ENCODE results near the gene USP22.

USP22 gene

DNA sequence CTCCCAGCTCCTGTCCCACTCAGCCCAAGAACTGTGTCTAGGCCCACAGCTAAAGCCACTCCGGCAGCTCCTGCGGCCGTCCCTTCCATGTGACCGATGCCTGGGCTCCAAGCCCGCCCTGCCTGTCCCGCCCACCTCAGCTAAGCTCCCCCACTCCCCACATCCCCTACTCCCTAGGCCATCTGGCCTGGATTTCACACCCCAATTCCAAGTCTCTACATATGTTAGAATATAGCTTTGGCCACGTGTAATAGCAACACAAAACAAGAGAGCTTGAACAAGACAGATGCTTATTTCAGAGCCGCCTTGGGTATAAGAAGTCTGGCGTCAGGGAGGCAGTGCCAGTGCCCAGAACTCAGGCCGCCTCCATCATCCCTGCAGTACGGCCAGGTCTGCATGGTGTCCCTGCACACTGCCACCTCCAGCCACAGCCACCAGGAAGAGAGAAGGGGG, 30.0 kb upstream of the USP22 start:
- Histone ChIP-seq H3K4me2 (ENCODE audit: low read length) (no peak overlapping the region), H3K23ac (ENCODE audit: low read length) (no peak overlapping the region), H3K18ac (ENCODE audit: low read length) (no peak overlapping the region), H2BK12ac (ENCODE audit: low read length) (no peak overlapping the region), H3K14ac (ENCODE audit: low read length) (no peak overlapping the region), H4K8ac (ENCODE audit: low read depth, low read length) (no peak overlapping the region), H3K36me3 (ENCODE audit: control insufficient read depth in 1 of 2, insufficient read depth in 2 of 2, low read length in 2 of 2) (no peaks in the 10 kb centered on the region), H3K4me1 (ENCODE audit: control insufficient read depth in 1 of 2, insufficient read depth in 2 of 2, low read length in 2 of 2) (peaks cover 4 to 6% of the 10 kb centered on the region in 2 experiments), H4K12ac (ENCODE audit: low read depth, low read length) (no peak overlapping the region), H3K79me2 (ENCODE audit: control insufficient read depth, insufficient read depth, low read length, poor library complexity) (no peaks in the 10 kb centered on the region), H3K9me3 (ENCODE audit: insufficient read depth, low read depth, low read length) (peaks cover 2% of the 10 kb centered on the region), H2AK5ac (ENCODE audit: low read length) (no peak overlapping the region), H4K91ac (ENCODE audit: low read depth, low read length) (no peak overlapping the region), H2BK120ac (ENCODE audit: insufficient read depth, low read length, poor library complexity) (no peak overlapping the region), H3K27ac (ENCODE audit: low read depth, low read length) (no peak overlapping the region), H3K4me3 (ENCODE audit: low read depth, low read length) (no peak overlapping the region), H3K9ac (ENCODE audit: low read length) (no peak overlapping the region), H3K79me1 (ENCODE audit: low read length) (no peaks in the 10 kb centered on the region), H2BK5ac (ENCODE audit: low read depth, low read length, poor library complexity) (no peak overlapping the region), H3K27me3 (ENCODE audit: insufficient read depth, low read length) (no peaks in the 10 kb centered on the region), H3K4ac (ENCODE audit: low read depth, low read length) (no peak overlapping the region), H2AFZ (ENCODE audit: insufficient read depth, low read length, poor library complexity) (no peak overlapping the region)
- WGBS (ENCODE audit: extremely low coverage, insufficient coverage, insufficient read length) = no CpG with 5 or more reads among the region's 11 CpGs
- no peak for DNase-seq

DNA sequence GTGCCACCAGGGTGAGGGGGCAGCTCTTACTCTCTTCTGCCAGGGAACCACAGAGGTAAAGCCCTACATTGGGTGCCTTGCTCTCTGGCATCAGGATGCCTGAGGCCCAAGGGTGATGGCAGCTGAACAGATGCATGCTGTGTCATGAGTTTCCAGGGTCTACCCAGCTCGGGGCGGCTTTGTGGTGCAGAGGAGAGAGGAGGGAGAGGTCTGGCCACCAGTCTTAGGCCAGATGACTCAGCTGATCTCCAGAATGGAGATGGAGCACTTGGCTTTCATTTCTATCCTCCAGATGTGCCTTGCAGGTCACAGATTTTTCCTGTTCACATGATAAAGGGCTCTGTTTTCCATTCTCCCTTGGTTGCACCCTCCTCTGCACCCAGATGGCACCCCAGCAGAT, 23.6 kb upstream of the USP22 start:
- Histone ChIP-seq H3K79me2 (ENCODE audit: control insufficient read depth, insufficient read depth, low read length, poor library complexity) (no peaks in the 10 kb centered on the region), H3K9me3 (ENCODE audit: insufficient read depth, low read depth, low read length) (peaks cover 2% of the 10 kb centered on the region), H2AFZ (ENCODE audit: insufficient read depth, low read length, poor library complexity) (no peak overlapping the region), H3K79me1 (ENCODE audit: low read length) (no peaks in the 10 kb centered on the region), H3K23ac (ENCODE audit: low read length) (no peak overlapping the region), H3K4me2 (ENCODE audit: low read length) (no peak overlapping the region), H4K12ac (ENCODE audit: low read depth, low read length) (no peak overlapping the region), H3K4ac (ENCODE audit: low read depth, low read length) (no peak overlapping the region), H2BK12ac (ENCODE audit: low read length) (no peak overlapping the region), H3K14ac (ENCODE audit: low read length) (no peak overlapping the region), H2AK5ac (ENCODE audit: low read length) (no peak overlapping the region), H2BK5ac (ENCODE audit: low read depth, low read length, poor library complexity) (no peak overlapping the region), H3K4me3 (ENCODE audit: low read depth, low read length) (no peak overlapping the region), H3K27me3 (ENCODE audit: insufficient read depth, low read length) (no peaks in the 10 kb centered on the region), H4K91ac (ENCODE audit: low read depth, low read length) (no peak overlapping the region), H3K27ac (ENCODE audit: low read depth, low read length) (no peak overlapping the region), H3K9ac (ENCODE audit: low read length) (no peak overlapping the region), H4K8ac (ENCODE audit: low read depth, low read length) (no peak overlapping the region), H2BK120ac (ENCODE audit: insufficient read depth, low read length, poor library complexity) (no peak overlapping the region), H3K4me1 (ENCODE audit: control insufficient read depth in 1 of 2, insufficient read depth in 2 of 2, low read length in 2 of 2) (no peaks in the 10 kb centered on the region), H3K36me3 (ENCODE audit: control insufficient read depth in 1 of 2, insufficient read depth in 2 of 2, low read length in 2 of 2) (no peaks in the 10 kb centered on the region), H3K18ac (ENCODE audit: low read length) (no peak overlapping the region)
- WGBS (ENCODE audit: extremely low coverage, insufficient coverage, insufficient read length) = no CpG with 5 or more reads among the region's 2 CpGs
- no peak for DNase-seq

DNA sequence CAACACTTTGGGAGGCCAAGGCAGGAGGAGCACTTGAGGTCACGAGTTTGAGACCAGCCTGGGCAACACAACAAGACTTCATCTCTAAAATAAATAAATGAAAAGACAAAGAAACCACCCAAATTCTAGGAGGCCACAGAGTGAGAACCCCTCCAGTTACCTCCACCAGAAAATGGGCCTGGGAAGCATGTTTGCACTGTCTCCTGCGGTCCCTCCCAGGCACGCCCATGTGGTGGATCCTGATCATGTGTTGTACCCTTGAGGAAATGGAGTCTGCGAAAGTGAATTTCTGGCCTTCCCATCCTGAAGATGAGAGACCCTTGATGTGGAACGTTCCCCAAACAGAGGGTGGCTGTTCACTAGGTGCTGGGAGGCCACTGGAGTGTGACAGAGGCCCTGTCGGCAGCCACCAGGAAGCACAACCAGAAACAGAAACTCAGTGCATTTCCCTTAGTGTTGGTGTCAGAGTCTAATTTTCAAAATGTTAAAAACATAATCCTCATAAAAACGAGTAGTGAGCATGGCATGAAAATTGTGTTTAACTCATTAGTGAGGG, 19.2 kb upstream of the USP22 start:
- Histone ChIP-seq H3K4me2 (ENCODE audit: low read length) (no peak overlapping the region), H3K14ac (ENCODE audit: low read length) (no peak overlapping the region)

DNA sequence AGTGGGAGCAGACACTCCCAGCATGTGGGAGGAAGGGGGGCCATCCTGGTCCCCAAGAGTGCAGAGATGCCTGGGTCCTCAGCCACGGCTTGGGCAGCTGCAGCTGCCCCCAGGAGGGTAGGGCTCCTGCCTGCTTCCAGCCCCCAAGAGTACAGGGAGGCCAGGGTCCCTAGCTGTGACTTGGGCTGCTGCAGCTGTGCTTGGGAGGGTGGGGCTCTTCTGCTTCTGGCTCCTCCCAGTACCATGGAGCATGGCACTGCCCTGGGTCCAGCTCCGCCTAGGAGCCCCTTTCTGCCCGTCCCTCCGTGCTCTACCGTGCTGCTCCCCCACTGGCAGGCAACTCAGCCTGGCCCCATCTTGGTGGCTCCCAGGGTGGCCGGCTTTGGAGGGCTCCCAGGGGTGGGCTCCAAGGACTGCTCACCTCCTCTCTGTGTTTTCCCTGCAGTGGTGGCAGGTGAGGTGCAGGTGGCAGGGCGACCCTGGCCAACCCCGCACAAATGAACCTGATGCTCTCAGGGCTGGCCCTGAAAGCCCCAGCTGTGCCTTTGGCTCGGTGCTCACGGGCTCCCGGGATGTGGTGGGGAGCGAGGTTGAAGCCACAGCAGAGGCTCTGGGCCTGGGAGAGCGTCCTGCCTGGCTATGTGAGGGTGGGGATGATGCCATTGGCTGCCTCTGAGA, 18.5 kb upstream of the USP22 start:
- no peaks in the 10 kb centered on the region for H3K79me2 ChIP-seq (ENCODE audit: control insufficient read depth, insufficient read depth, low read length, poor library complexity)
- no peak overlapping the region for H3K27ac ChIP-seq (ENCODE audit: low read depth, low read length)
- no CpG with 5 or more reads among the region's 13 CpGs for WGBS (ENCODE audit: extremely low coverage, insufficient coverage, insufficient read length)
- H3K27me3 ChIP-seq (ENCODE audit: insufficient read depth, low read length) = no peaks in the 10 kb centered on the region
- H3K36me3 ChIP-seq (ENCODE audit: control insufficient read depth in 1 of 2, insufficient read depth in 2 of 2, low read length in 2 of 2) = no peaks in the 10 kb centered on the region
- no peak overlapping the region for H2AK5ac ChIP-seq (ENCODE audit: low read length)
- no peak overlapping the region for H4K91ac ChIP-seq (ENCODE audit: low read depth, low read length)
- no peaks in the 10 kb centered on the region for H3K79me1 ChIP-seq (ENCODE audit: low read length)
- H4K8ac ChIP-seq (ENCODE audit: low read depth, low read length) = no peak overlapping the region
- H3K4me2 ChIP-seq (ENCODE audit: low read length) = no peak overlapping the region
- H2BK5ac ChIP-seq (ENCODE audit: low read depth, low read length, poor library complexity) = no peak overlapping the region
- no peak overlapping the region for H3K9ac ChIP-seq (ENCODE audit: low read length)
- H2BK120ac ChIP-seq (ENCODE audit: insufficient read depth, low read length, poor library complexity) = no peak overlapping the region
- H4K12ac ChIP-seq (ENCODE audit: low read depth, low read length) = no peak overlapping the region
- H3K4me3 ChIP-seq (ENCODE audit: low read depth, low read length) = no peak overlapping the region
- peaks cover 2% of the 10 kb centered on the region for H3K9me3 ChIP-seq (ENCODE audit: insufficient read depth, low read depth, low read length)
- no peak overlapping the region for H2BK12ac ChIP-seq (ENCODE audit: low read length)
- H3K14ac ChIP-seq (ENCODE audit: low read length) = no peak overlapping the region
- H3K4me1 ChIP-seq (ENCODE audit: control insufficient read depth in 1 of 2, insufficient read depth in 2 of 2, low read length in 2 of 2) = no peaks in the 10 kb centered on the region
- H3K4ac ChIP-seq (ENCODE audit: low read depth, low read length) = no peak overlapping the region
- no peak overlapping the region for H2AFZ ChIP-seq (ENCODE audit: insufficient read depth, low read length, poor library complexity)
- H3K23ac ChIP-seq (ENCODE audit: low read length) = no peak overlapping the region
- DNase-seq = no peak
- H3K18ac ChIP-seq (ENCODE audit: low read length) = no peak overlapping the region

More for the DNA sequence above, 19.2 kb upstream of the USP22 start:
- Histone ChIP-seq H3K4ac (ENCODE audit: low read depth, low read length) (no peak overlapping the region), H3K79me2 (ENCODE audit: control insufficient read depth, insufficient read depth, low read length, poor library complexity) (no peaks in the 10 kb centered on the region), H2BK120ac (ENCODE audit: insufficient read depth, low read length, poor library complexity) (no peak overlapping the region), H4K8ac (ENCODE audit: low read depth, low read length) (no peak overlapping the region), H3K27ac (ENCODE audit: low read depth, low read length) (no peak overlapping the region), H3K9me3 (ENCODE audit: insufficient read depth, low read depth, low read length) (peaks cover 2% of the 10 kb centered on the region), H3K18ac (ENCODE audit: low read length) (no peak overlapping the region), H2AFZ (ENCODE audit: insufficient read depth, low read length, poor library complexity) (no peak overlapping the region), H2BK12ac (ENCODE audit: low read length) (no peak overlapping the region), H3K4me1 (ENCODE audit: control insufficient read depth in 1 of 2, insufficient read depth in 2 of 2, low read length in 2 of 2) (no peaks in the 10 kb centered on the region), H4K12ac (ENCODE audit: low read depth, low read length) (no peak overlapping the region), H3K9ac (ENCODE audit: low read length) (no peak overlapping the region), H3K36me3 (ENCODE audit: control insufficient read depth in 1 of 2, insufficient read depth in 2 of 2, low read length in 2 of 2) (no peaks in the 10 kb centered on the region), H3K4me3 (ENCODE audit: low read depth, low read length) (no peak overlapping the region), H2BK5ac (ENCODE audit: low read depth, low read length, poor library complexity) (no peak overlapping the region), H3K27me3 (ENCODE audit: insufficient read depth, low read length) (no peaks in the 10 kb centered on the region), H3K23ac (ENCODE audit: low read length) (no peak overlapping the region), H2AK5ac (ENCODE audit: low read length) (no peak overlapping the region), H3K79me1 (ENCODE audit: low read length) (no peaks in the 10 kb centered on the region), H4K91ac (ENCODE audit: low read depth, low read length) (no peak overlapping the region)
- WGBS (ENCODE audit: extremely low coverage, insufficient coverage, insufficient read length) = no CpG with 5 or more reads among the region's 7 CpGs
- no peak for DNase-seq
